K562 (cell line): Measurements from ENCODE around the gene SDR42E2. TPM values are rescaled to one million over a fixed set of nuclear protein-coding genes. Genes with fewer than 3 reads are reported as not detected.

Experiments used
- DACH1 ChIP-seq: fragments of 450-650 bp; IDR thresholded peaks from 2 replicates; pipeline ENCODE4 v1.6.1; 2018; ENCODE audit not compliant: partially characterized antibody
- EGR1 ChIP-seq: fragments of 450-650 bp; conservative IDR thresholded peaks from 2 replicates; pipeline ENCODE4 v1.6.1; 2017; ENCODE audit warnings: mild to moderate bottlenecking
- ERF ChIP-seq: fragments of 450-650 bp; formaldehyde crosslinking; IDR thresholded peaks from 2 replicates; pipeline ENCODE4 v1.4.0; 2020; ENCODE audit warnings: mild to moderate bottlenecking, mixed read lengths
- FOXK1 ChIP-seq: sonication (generic); formaldehyde crosslinking; IDR thresholded peaks from 2 replicates; pipeline ENCODE4 v1.8.0; 2022; ENCODE audit warnings: missing genetic modification reagents, mild to moderate bottlenecking, borderline replicate concordance
- GATAD2B ChIP-seq: fragments of 450-650 bp; IDR thresholded peaks from 2 replicates; pipeline ENCODE4 v1.6.1; 2017; ENCODE audit warnings: mild to moderate bottlenecking, borderline replicate concordance
- HDAC3 ChIP-seq: fragments of 450-650 bp; IDR thresholded peaks from 2 replicates; pipeline ENCODE4 v1.6.1; 2018; ENCODE audit warnings: borderline replicate concordance, mild to moderate bottlenecking, moderate library complexity; ENCODE audit not compliant: partially characterized antibody
- LARP7 ChIP-seq: fragments of 450-650 bp; IDR thresholded peaks from 2 replicates; pipeline ENCODE4 v1.6.1; 2016
- MAFK ChIP-seq: IDR thresholded peaks from 2 replicates; pipeline ENCODE4 v1.6.1; 2011; ENCODE audit warnings: low read length, improper control_type of control experiment
- MTA1 ChIP-seq: fragments of 450-650 bp; IDR thresholded peaks from 2 replicates; pipeline ENCODE4 v1.6.1; 2017; ENCODE audit warnings: borderline replicate concordance
- NUFIP1 ChIP-seq: fragments of 450-650 bp; IDR thresholded peaks from 2 replicates; pipeline ENCODE4 v1.6.1; 2018; ENCODE audit not compliant: partially characterized antibody
- RBFOX2 ChIP-seq: fragments of 200-400 bp; formaldehyde crosslinking; IDR thresholded peaks from 2 replicates; pipeline ENCODE4 v1.6.1; 2017; ENCODE audit warnings: low read depth, mild to moderate bottlenecking, low read length, moderate library complexity
- ZBTB1 ChIP-seq: sonication (generic); formaldehyde crosslinking; IDR thresholded peaks from 2 replicates; pipeline ENCODE4 v1.8.1; 2023; ENCODE audit warnings: missing genetic modification reagents, low read depth, mild to moderate bottlenecking, borderline replicate concordance
- ZBTB7A ChIP-seq: IDR thresholded peaks from 2 replicates; pipeline ENCODE4 v1.6.1; 2011; ENCODE audit warnings: low read depth, mild to moderate bottlenecking, low read length, moderate library complexity, borderline replicate concordance; ENCODE audit not compliant: control insufficient read depth
- polyA plus RNA-seq, 8 experiments: library from polyadenylated mRNA; depleted of rRNA in 4 of 8; stranded (reverse) in 5 of 8; unstranded in 3 of 8; fragments of >200 nt; fragmentation: Nextera tagmentation in 2 of 8; fragmentation: Illumina TruSeq in 1 of 8; extraction: Ambion mirVana in 2 of 8; extraction: Trizol in 1 of 8; gene quantifications; 2 replicates each; pipeline versions ENCODE4 v1.2.1 to v1.2.3, GENCODE V29; 2011 to 2014; ENCODE audit warnings: inconsistent platforms in 1 of 8, missing spikeins in 1 of 8
- total RNA-seq, 7 experiments: library from RNA; depleted of rRNA in 6 of 7; stranded (reverse); fragments of >200 nt in 6 of 7; fragmentation: Illumina TruSeq in 2 of 7; extraction: Trizol in 2 of 7; gene quantifications; 2 replicates each; pipeline versions ENCODE4 v1.2.1 to v1.2.3, GENCODE V29; 2011 to 2021; ENCODE audit warnings: low replicate concordance in 1 of 7
- TF ChIP-seq, protein P1 (sequence below): sonication (generic); formaldehyde crosslinking; IDR thresholded peaks from 2 replicates; pipeline ENCODE4 v1.8.0; 2023; ENCODE audit warnings: mild to moderate bottlenecking, missing genetic modification reagents
- TF ChIP-seq, protein P2 (sequence below): sonication (generic); formaldehyde crosslinking; IDR thresholded peaks from 2 replicates; pipeline ENCODE4 v1.5.0; 2020; ENCODE audit warnings: missing genetic modification reagents
- TF ChIP-seq, protein P3 (sequence below): sonication (generic); formaldehyde crosslinking; IDR thresholded peaks from 2 replicates; pipeline ENCODE4 v1.8.1; 2023; ENCODE audit warnings: mild to moderate bottlenecking, missing genetic modification reagents, moderate library complexity
- TF ChIP-seq, protein P4 (sequence below): IDR thresholded peaks from 3 replicates; pipeline ENCODE4 v1.6.1; 2011; ENCODE audit warnings: borderline replicate concordance, mild to moderate bottlenecking, moderate library complexity; ENCODE audit not compliant: insufficient read length; ENCODE audit errors: extremely low read depth

SDR42E2 gene
- total and polyA plus RNA-seq, 9 of the 15 experiments (the other 6 are each of a cell fraction or from before 2014, with no cell fraction given) = 0.03 to 0.07 (median 0.04) TPM; not detected in 4

DNA sequence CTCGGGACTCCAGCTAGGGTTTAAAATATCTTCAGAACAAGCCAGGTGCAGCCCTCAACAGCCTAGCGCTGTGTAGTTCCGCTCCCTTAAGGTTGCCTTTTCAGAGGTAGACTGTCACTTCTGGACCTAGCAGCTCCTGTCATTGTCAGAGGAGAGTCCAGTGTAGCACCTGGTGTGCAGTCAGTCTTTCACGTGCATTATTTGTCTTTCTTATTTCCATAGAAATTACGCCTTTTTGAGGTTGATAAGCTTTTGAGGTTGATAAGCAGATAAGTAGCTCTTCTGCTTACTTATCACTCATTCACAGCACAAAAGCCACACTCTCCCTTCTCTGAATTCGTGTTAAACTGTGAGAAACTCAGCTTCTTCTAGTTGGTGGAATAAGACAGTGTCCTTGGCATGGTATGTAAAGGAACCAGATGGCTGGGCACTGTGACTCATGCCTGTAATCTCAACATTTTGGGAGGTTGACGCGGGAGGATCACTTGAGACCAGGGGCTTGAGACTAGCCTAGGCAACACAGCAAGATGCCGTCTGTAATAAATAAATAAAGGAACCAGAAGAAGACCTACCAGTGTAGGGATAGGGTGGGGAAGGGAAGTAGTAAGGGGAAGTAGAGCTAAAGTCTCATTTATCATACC lies 54.0 kb downstream of the SDR42E2 start (continued):
- TF ChIP-seq MAFK (no peak), RBFOX2 (no peak), GATAD2B (no peak), MTA1 (peak; percentile 48; the same call in 1 of the 2 replicates), ZBTB1 (no peak), LARP7 (no peak), ZBTB7A (no peak), DACH1 (peak; percentile 32), EGR1 (no peak), NUFIP1 (no peak), FOXK1 (CRISPR knock-in tag) (no peak), HDAC3 (peak; percentile 60), ERF (CRISPR knock-in tag) (no peak)
- TF ChIP-seq, protein P1, sequence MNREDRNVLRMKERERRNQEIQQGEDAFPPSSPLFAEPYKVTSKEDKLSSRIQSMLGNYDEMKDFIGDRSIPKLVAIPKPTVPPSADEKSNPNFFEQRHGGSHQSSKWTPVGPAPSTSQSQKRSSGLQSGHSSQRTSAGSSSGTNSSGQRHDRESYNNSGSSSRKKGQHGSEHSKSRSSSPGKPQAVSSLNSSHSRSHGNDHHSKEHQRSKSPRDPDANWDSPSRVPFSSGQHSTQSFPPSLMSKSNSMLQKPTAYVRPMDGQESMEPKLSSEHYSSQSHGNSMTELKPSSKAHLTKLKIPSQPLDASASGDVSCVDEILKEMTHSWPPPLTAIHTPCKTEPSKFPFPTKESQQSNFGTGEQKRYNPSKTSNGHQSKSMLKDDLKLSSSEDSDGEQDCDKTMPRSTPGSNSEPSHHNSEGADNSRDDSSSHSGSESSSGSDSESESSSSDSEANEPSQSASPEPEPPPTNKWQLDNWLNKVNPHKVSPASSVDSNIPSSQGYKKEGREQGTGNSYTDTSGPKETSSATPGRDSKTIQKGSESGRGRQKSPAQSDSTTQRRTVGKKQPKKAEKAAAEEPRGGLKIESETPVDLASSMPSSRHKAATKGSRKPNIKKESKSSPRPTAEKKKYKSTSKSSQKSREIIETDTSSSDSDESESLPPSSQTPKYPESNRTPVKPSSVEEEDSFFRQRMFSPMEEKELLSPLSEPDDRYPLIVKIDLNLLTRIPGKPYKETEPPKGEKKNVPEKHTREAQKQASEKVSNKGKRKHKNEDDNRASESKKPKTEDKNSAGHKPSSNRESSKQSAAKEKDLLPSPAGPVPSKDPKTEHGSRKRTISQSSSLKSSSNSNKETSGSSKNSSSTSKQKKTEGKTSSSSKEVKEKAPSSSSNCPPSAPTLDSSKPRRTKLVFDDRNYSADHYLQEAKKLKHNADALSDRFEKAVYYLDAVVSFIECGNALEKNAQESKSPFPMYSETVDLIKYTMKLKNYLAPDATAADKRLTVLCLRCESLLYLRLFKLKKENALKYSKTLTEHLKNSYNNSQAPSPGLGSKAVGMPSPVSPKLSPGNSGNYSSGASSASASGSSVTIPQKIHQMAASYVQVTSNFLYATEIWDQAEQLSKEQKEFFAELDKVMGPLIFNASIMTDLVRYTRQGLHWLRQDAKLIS = no peak
- TF ChIP-seq, protein P2, sequence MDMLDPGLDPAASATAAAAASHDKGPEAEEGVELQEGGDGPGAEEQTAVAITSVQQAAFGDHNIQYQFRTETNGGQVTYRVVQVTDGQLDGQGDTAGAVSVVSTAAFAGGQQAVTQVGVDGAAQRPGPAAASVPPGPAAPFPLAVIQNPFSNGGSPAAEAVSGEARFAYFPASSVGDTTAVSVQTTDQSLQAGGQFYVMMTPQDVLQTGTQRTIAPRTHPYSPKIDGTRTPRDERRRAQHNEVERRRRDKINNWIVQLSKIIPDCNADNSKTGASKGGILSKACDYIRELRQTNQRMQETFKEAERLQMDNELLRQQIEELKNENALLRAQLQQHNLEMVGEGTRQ = no peak
- TF ChIP-seq, protein P3, sequence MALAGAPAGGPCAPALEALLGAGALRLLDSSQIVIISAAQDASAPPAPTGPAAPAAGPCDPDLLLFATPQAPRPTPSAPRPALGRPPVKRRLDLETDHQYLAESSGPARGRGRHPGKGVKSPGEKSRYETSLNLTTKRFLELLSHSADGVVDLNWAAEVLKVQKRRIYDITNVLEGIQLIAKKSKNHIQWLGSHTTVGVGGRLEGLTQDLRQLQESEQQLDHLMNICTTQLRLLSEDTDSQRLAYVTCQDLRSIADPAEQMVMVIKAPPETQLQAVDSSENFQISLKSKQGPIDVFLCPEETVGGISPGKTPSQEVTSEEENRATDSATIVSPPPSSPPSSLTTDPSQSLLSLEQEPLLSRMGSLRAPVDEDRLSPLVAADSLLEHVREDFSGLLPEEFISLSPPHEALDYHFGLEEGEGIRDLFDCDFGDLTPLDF (CRISPR knock-in tag) = 0 out of 2 replicates have a peak, but pooled peaks have one; percentile 12
- TF ChIP-seq, protein P4, sequence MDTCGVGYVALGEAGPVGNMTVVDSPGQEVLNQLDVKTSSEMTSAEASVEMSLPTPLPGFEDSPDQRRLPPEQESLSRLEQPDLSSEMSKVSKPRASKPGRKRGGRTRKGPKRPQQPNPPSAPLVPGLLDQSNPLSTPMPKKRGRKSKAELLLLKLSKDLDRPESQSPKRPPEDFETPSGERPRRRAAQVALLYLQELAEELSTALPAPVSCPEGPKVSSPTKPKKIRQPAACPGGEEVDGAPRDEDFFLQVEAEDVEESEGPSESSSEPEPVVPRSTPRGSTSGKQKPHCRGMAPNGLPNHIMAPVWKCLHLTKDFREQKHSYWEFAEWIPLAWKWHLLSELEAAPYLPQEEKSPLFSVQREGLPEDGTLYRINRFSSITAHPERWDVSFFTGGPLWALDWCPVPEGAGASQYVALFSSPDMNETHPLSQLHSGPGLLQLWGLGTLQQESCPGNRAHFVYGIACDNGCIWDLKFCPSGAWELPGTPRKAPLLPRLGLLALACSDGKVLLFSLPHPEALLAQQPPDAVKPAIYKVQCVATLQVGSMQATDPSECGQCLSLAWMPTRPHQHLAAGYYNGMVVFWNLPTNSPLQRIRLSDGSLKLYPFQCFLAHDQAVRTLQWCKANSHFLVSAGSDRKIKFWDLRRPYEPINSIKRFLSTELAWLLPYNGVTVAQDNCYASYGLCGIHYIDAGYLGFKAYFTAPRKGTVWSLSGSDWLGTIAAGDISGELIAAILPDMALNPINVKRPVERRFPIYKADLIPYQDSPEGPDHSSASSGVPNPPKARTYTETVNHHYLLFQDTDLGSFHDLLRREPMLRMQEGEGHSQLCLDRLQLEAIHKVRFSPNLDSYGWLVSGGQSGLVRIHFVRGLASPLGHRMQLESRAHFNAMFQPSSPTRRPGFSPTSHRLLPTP = no peak
